Brain pericyte (primary cell): ENCODE measurements around the gene CSNK1D.
"Not testable (repeated sequence)": the region's sequence is repeated elsewhere in the genome, so short reads cannot be mapped to it uniquely, and the experiment has no call there.

ENCODE experiments used
- DNase-seq: peaks from one replicate; pipeline ENCODE4 v3.0.0-alpha.2; 2012; ENCODE audit warnings: low read depth, low spot score

CSNK1D gene

GRCh38 chr17:82193050-82193449 is 80.5 kb downstream of the CSNK1D start:
- DNase-seq = not testable (repeated sequence)
